Stimulated activated CD4-positive, alpha-beta T cell treated with anti-CD3 and anti-CD28 coated beads, Interleukin-1b, Interleukin-23, amount 100 ng/mL, for 24 hours (primary cell): Measurements from ENCODE around the gene KCNE5.
"Not testable (repeated sequence)": the region's sequence is repeated elsewhere in the genome, so short reads cannot be mapped to it uniquely, and the experiment has no call there.

Experiments
- DNase-seq, 4 experiments: peaks; one replicate each; pipeline ENCODE4 v3.0.0-alpha.2; 2020; ENCODE audit warnings: low read depth in 4 of 4, low spot score in 1 of 4

The KCNE5 gene

GRCh38 chrX:109614951-109615350 lies 10.0 kb downstream of the KCNE5 start:
- DNase-seq, result no peak

GRCh38 chrX:109601486-109601885 lies 23.5 kb downstream of the KCNE5 start:
- DNase-seq, result no peak

GRCh38 chrX:109600237-109600651 lies 24.7 kb downstream of the KCNE5 start:
- DNase-seq, result no peak

GRCh38 chrX:109596015-109596414 lies 29.0 kb downstream of the KCNE5 start:
- DNase-seq, result no peak

- DNase-seq, result no peak
Measured at GRCh38 chrX:109590176-109590575, 34.8 kb downstream of the KCNE5 start.

- no peak for DNase-seq
Measured at GRCh38 chrX:109585488-109585887, 39.5 kb downstream of the KCNE5 start.

- no peak for DNase-seq
Measured at GRCh38 chrX:109578916-109579315, 46.1 kb downstream of the KCNE5 start.

GRCh38 chrX:109577055-109577454 lies 47.9 kb downstream of the KCNE5 start:
- no peak for DNase-seq

GRCh38 chrX:109576083-109576482 lies 48.9 kb downstream of the KCNE5 start:
- not testable (repeated sequence) for DNase-seq
